HEK293T (cell line): ENCODE results near the gene GLB1L3.

Experiments used
- CTCF ChIA-PET: fragments of 350-600 bp; formaldehyde crosslinking; extraction: SDS; loops from one replicate; lab custom pipeline; 2021; ENCODE audit warnings: antibody characterized with exemption, inconsistent platforms; lab: Yijun Ruan, JAX
- POLR2A ChIA-PET: fragments of 350-600 bp; formaldehyde crosslinking; extraction: SDS; loops from one replicate; lab custom pipeline; 2020; ENCODE audit warnings: antibody characterized with exemption, inconsistent platforms; lab: Yijun Ruan, JAX
- DNase-seq: peaks from one replicate; pipeline ENCODE4 v3.0.0; 2012; ENCODE audit warnings: mixed read lengths; ENCODE audit errors: extremely low spot score
- ARNT ChIP-seq: fragments of 450-650 bp; IDR thresholded peaks from 2 replicates; pipeline ENCODE4 v1.6.1; 2017; ENCODE audit warnings: mild to moderate bottlenecking
- BHLHE40 ChIP-seq: fragments of 450-650 bp; IDR thresholded peaks from 2 replicates; pipeline ENCODE4 v1.6.1; 2016; ENCODE audit warnings: mild to moderate bottlenecking, moderate library complexity, borderline replicate concordance
- CTBP1 ChIP-seq: fragments of 450-650 bp; IDR thresholded peaks from 2 replicates; pipeline ENCODE4 v1.6.1; 2016; ENCODE audit warnings: borderline replicate concordance
- ELF4 ChIP-seq: fragments of 450-650 bp; IDR thresholded peaks from 2 replicates; pipeline ENCODE4 v1.6.1; 2017; ENCODE audit warnings: antibody characterized with exemption
- FOXA1 ChIP-seq: fragments of 450-650 bp; IDR thresholded peaks from 2 replicates; pipeline ENCODE4 v1.6.1; 2016; ENCODE audit warnings: mild to moderate bottlenecking
- FOXK2 ChIP-seq: fragments of 450-650 bp; IDR thresholded peaks from 2 replicates; pipeline ENCODE4 v1.6.1; 2016; ENCODE audit warnings: mild to moderate bottlenecking
- FOXM1 ChIP-seq: fragments of 450-650 bp; IDR thresholded peaks from 2 replicates; pipeline ENCODE4 v1.6.1; 2017; ENCODE audit warnings: mild to moderate bottlenecking, borderline replicate concordance
- HDGF ChIP-seq: fragments of 450-650 bp; IDR thresholded peaks from 2 replicates; pipeline ENCODE4 v1.6.1; 2017; ENCODE audit warnings: antibody characterized with exemption, borderline replicate concordance
- L3MBTL2 ChIP-seq: fragments of 450-650 bp; conservative IDR thresholded peaks from 2 replicates; pipeline ENCODE4 v1.6.1; 2016; ENCODE audit warnings: mild to moderate bottlenecking
- LEF1 ChIP-seq: fragments of 450-650 bp; IDR thresholded peaks from 2 replicates; pipeline ENCODE4 v1.6.1; 2017; ENCODE audit warnings: mild to moderate bottlenecking, borderline replicate concordance
- NFRKB ChIP-seq: fragments of 450-650 bp; IDR thresholded peaks from 2 replicates; pipeline ENCODE4 v1.6.1; 2016; ENCODE audit warnings: mild to moderate bottlenecking, moderate library complexity
- SP1 ChIP-seq: fragments of 450-650 bp; IDR thresholded peaks from 2 replicates; pipeline ENCODE4 v1.6.1; 2017
- SUZ12 ChIP-seq: fragments of 450-650 bp; IDR thresholded peaks from 2 replicates; pipeline ENCODE4 v1.6.1; 2016; ENCODE audit warnings: mild to moderate bottlenecking
- TARDBP ChIP-seq: fragments of 450-650 bp; IDR thresholded peaks from 2 replicates; pipeline ENCODE4 v1.6.1; 2016
- ZNF384 ChIP-seq: fragments of 450-650 bp; IDR thresholded peaks from 2 replicates; pipeline ENCODE4 v1.6.1; 2016
- TF ChIP-seq, protein P1 (sequence below): fragments of 450-650 bp; IDR thresholded peaks from 2 replicates; pipeline ENCODE4 v1.6.1; 2016

GLB1L3 gene

DNA sequence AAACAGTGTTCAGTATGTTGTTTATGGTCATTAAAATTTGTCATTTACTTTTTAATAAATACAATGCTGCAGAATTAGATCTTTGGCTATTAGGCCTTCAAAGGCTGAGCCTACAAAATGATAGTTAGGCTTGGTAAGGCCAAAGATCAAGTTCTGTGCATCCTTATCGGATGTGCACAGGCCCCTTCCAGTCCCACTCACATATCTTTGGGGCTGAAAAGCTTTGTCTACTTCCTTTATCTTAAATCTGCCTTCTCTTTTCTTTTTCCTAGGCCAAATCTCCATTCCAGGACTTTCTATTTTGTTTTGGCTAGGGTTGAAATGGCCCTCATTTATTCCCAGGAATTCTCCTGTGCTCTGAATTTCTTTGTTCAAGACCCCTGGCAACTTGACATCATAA lies 52.3 kb downstream of the GLB1L3 start:
- CTCF ChIA-PET: no interaction called here
- POLR2A ChIA-PET: no interaction called here
- no peak for DNase-seq
- no peak for TF ChIP-seq BHLHE40
- no peak for TF ChIP-seq SP1
- TF ChIP-seq L3MBTL2: no peak
- no peak for TF ChIP-seq FOXM1
- TF ChIP-seq CTBP1: no peak

GRCh38 chr11:134330611-134331353 lies 54.6 kb downstream of the GLB1L3 start:
- CTCF ChIA-PET: no interaction called here
- POLR2A ChIA-PET: no interaction called here
- no peak for TF ChIP-seq L3MBTL2
- TF ChIP-seq TARDBP: no peak
- TF ChIP-seq SUZ12: no peak
- TF ChIP-seq SP1: no peak
- no peak for DNase-seq

GRCh38 chr11:134331354-134332188 lies 55.4 kb downstream of the GLB1L3 start, which contains the start of gene GLB1L2:
GLB1L2 (plus strand) TSS chr11:134331988; CDS start chr11:134332062, 74 bp downstream.
- TF ChIP-seq BHLHE40: no peak
- peak; percentile 93 for TF ChIP-seq L3MBTL2
- peak; percentile 99 for DNase-seq
- POLR2A ChIA-PET: interaction anchor here (0.6 to 0.9 kb wide), 2 partner anchors 8 to 56 kb away, joined by 3 read pairs; no protein-coding TSS in a partner anchor
- CTCF ChIA-PET: no interaction called here

DNA sequence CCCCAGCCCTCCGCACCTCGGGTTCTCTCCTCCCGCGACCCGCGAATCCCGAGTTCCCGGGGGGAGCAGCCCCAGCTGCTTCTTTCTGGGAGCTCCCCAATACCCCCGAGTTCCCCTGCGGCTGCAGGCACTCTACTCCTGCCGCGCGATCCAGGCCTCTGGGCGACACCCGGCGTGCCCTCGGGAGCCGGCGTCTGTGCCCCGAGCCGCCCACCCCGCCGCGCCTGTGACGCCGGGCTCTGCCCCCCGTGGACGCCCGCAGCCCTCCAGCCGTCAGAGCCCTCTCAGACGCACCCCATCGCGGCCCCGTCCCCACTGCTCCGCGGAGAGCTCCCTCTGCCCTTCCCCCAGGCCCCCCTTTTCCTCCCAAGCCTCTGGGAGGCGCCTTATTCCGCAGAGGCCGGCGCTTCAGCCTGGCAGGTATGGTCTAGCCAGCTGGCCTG lies 56.0 kb downstream of the GLB1L3 start:
- CTCF ChIA-PET: no interaction called here

DNA sequence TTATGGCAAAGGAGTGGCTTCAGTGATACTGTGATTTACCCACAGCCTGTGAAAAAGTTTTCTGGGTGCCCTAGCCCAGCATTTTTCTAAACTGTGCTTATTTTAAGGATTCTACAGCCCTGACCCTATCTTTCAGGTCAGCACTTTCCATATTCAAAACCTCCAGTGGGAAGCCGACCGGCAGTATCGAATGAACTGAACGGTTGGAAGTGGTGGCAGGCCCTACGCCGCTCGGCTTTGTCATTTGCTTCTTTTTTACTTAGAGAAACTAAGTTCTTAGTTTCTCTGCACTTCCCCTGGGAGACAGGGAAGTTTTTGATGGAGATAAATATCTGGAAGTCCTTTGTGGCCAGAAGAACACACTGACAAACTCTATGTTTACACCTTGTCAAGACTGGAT lies 56.6 kb downstream of the GLB1L3 start:
- DNase-seq: no peak
- CTCF ChIA-PET: no interaction called here
- POLR2A ChIA-PET: no interaction called here
- TF ChIP-seq NFRKB: no peak
- TF ChIP-seq ARNT: no peak
- no peak for TF ChIP-seq FOXM1
- TF ChIP-seq, protein P1, sequence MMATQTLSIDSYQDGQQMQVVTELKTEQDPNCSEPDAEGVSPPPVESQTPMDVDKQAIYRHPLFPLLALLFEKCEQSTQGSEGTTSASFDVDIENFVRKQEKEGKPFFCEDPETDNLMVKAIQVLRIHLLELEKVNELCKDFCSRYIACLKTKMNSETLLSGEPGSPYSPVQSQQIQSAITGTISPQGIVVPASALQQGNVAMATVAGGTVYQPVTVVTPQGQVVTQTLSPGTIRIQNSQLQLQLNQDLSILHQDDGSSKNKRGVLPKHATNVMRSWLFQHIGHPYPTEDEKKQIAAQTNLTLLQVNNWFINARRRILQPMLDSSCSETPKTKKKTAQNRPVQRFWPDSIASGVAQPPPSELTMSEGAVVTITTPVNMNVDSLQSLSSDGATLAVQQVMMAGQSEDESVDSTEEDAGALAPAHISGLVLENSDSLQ: no peak
- TF ChIP-seq TARDBP: no peak
- TF ChIP-seq BHLHE40: no peak
- TF ChIP-seq L3MBTL2: no peak
- TF ChIP-seq CTBP1: no peak
- TF ChIP-seq HDGF: no peak
- no peak for TF ChIP-seq ELF4
- TF ChIP-seq ZNF384: no peak
- no peak for TF ChIP-seq LEF1
- no peak for TF ChIP-seq SP1
- TF ChIP-seq FOXA1: no peak
- TF ChIP-seq SUZ12: no peak
- no peak for TF ChIP-seq FOXK2

More for the DNA sequence above, 56.0 kb downstream of the GLB1L3 start:
- TF ChIP-seq BHLHE40: no peak
- TF ChIP-seq NFRKB: no peak
- no peak for TF ChIP-seq FOXA1
- peak; percentile 49 for DNase-seq
- POLR2A ChIA-PET: interaction anchor here (0.6 to 0.9 kb wide), 2 partner anchors 9 to 57 kb away, joined by 3 read pairs; no protein-coding TSS in a partner anchor

DNA sequence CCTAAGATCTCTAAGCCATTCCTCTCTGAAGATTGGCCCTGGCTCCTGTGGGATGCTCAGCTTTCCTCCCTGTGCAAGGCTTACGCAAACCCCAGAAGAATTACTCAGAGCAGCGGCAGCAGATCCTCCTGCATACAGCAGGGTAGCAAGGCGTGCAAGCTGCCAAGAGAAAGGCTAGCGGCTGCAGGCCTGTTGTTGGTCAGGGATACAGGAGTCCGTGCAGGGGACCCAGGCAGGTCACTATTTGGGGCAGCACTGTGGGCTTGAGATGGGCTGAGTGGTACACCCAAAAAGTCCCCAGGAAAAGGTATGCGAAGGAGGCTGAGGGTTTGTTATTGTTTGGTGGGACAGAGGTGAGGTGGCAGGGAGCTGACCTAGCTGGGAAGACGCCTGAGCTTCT lies 57.1 kb downstream of the GLB1L3 start:
- no peak for DNase-seq
- POLR2A ChIA-PET: no interaction called here
- CTCF ChIA-PET: interaction anchor here (0.6 kb wide), 1 partner anchor 99 kb away, joined by 3 read pairs; no protein-coding TSS in a partner anchor
- TF ChIP-seq, protein P1: no peak
- TF ChIP-seq BHLHE40: no peak
- no peak for TF ChIP-seq SUZ12
- no peak for TF ChIP-seq ZNF384
- TF ChIP-seq SP1: no peak
- no peak for TF ChIP-seq ELF4
- TF ChIP-seq ARNT: no peak
- TF ChIP-seq FOXA1: no peak
- TF ChIP-seq HDGF: no peak
- no peak for TF ChIP-seq L3MBTL2
- no peak for TF ChIP-seq FOXK2
- no peak for TF ChIP-seq LEF1
- TF ChIP-seq FOXM1: no peak
- no peak for TF ChIP-seq CTBP1
